Pons (tissue), 1 donor: ENCODE results near the gene PURB.
"Not testable (repeated sequence)": the region's sequence is repeated elsewhere in the genome, so short reads cannot be mapped to it uniquely, and the experiment has no call there.

Source experiments
- DNase-seq: peaks from one replicate; pipeline ENCODE4 v3.0.0-alpha.2; 2016; ENCODE audit warnings: low spot score

Gene PURB

GRCh38 chr7:44852590-44852989 lies 32.7 kb downstream of the PURB start:
- DNase-seq, result no peak

GRCh38 chr7:44849885-44850544 lies 35.3 kb downstream of the PURB start:
- DNase-seq, result no peak

GRCh38 chr7:44849259-44849884 lies 36.0 kb downstream of the PURB start:
- DNase-seq, result no peak

- DNase-seq, result peak; percentile 100
Observed at GRCh38 chr7:44847920-44848634, 37.3 kb downstream of the PURB start, which contains the start of gene H2AZ2. Gene H2AZ2, minus strand, starts transcription at chr7:44848087. Its CDS starts 116 bp downstream, at chr7:44847971.

GRCh38 chr7:44847509-44847919 lies 37.8 kb downstream of the PURB start:
- DNase-seq, result peak; percentile 87

GRCh38 chr7:44846816-44847508 lies 38.4 kb downstream of the PURB start:
- DNase-seq, result no peak

GRCh38 chr7:44846390-44846789 lies 38.9 kb downstream of the PURB start:
- not testable (repeated sequence) for DNase-seq

- DNase-seq, result no peak
Observed at GRCh38 chr7:44845451-44845850, 39.9 kb downstream of the PURB start.

- not testable (repeated sequence) for DNase-seq
Observed at GRCh38 chr7:44843440-44843839, 41.9 kb downstream of the PURB start.

GRCh38 chr7:44842675-44843074 lies 42.7 kb downstream of the PURB start:
- not testable (repeated sequence) for DNase-seq

GRCh38 chr7:44838751-44839150 lies 46.6 kb downstream of the PURB start:
- DNase-seq, result no peak

- no peak for DNase-seq
Observed at GRCh38 chr7:44827567-44827966, 57.8 kb downstream of the PURB start.
